A375 (cell line): Measurements from ENCODE around the gene ZNF141. TPM values are rescaled to one million over a fixed set of nuclear protein-coding genes. Genes with fewer than 3 reads are reported as not detected.

Source experiments
- small RNA-seq: library from RNA; depleted of rRNA; stranded (forward); fragments of <200 nt; gene quantifications from one replicate; pipeline ENCODE3, GENCODE V24; 2014
- total RNA-seq: library from RNA; depleted of rRNA; stranded (reverse); fragments of >200 nt; shearing (Covaris generic); gene quantifications from 2 replicates; pipeline ENCODE4 v1.2.3, GENCODE V29; 2014; rRNA removed

Gene ZNF141
- 7.4 and 9.1 TPM in 2 replicates for total RNA-seq

GRCh38 chr4:337143-337931 lies at the start of gene ZNF141:
TSS of gene ZNF141 (plus strand) at chr4:337814. CDS start at chr4:337984, 170 bp downstream.

GRCh38 chr4:304969-305680 lies 32.5 kb upstream of the ZNF141 start, which contains the start of gene ZNF732:
TSS of gene ZNF732 (minus strand) at chr4:305474. CDS start at chr4:305310, 164 bp downstream.

Small RNA genes within 50 kb of the gene (small RNA-seq; reads per million reads assigned to genes)
- not detected for gene AC079140.2
- gene MIR571: not detected
- gene ZNF519P4: not detected

Other genes with a start within 250 kb of the ZNF141 start
- 1.6 and 2.3 TPM in 2 replicates for gene ZNF718, start 213.3 kb upstream of the ZNF141 start, total RNA-seq
- gene ZNF732, start 32.3 kb upstream of the ZNF141 start, total RNA-seq: 0.30 and 0.48 TPM in 2 replicates
- 16.2 and 23.8 TPM in 2 replicates for gene ZNF721, start 161.3 kb downstream of the ZNF141 start, total RNA-seq
- gene PIGG, start 161.4 kb downstream of the ZNF141 start, total RNA-seq: 42.0 and 42.8 TPM in 2 replicates
- 0.08 TPM in 1 of 2 replicates, not detected in the other for gene TMEM271, start 238.5 kb downstream of the ZNF141 start, total RNA-seq